RKO (cell line): ENCODE data around the gene ZNF606.
"Not testable (repeated sequence)": the region's sequence is repeated elsewhere in the genome, so short reads cannot be mapped to it uniquely, and the experiment has no call there.

Experiments
- DNase-seq: peaks from one replicate; pipeline ENCODE4 v3.0.0-alpha.2; 2016; ENCODE audit warnings: low spot score

Gene ZNF606

DNA sequence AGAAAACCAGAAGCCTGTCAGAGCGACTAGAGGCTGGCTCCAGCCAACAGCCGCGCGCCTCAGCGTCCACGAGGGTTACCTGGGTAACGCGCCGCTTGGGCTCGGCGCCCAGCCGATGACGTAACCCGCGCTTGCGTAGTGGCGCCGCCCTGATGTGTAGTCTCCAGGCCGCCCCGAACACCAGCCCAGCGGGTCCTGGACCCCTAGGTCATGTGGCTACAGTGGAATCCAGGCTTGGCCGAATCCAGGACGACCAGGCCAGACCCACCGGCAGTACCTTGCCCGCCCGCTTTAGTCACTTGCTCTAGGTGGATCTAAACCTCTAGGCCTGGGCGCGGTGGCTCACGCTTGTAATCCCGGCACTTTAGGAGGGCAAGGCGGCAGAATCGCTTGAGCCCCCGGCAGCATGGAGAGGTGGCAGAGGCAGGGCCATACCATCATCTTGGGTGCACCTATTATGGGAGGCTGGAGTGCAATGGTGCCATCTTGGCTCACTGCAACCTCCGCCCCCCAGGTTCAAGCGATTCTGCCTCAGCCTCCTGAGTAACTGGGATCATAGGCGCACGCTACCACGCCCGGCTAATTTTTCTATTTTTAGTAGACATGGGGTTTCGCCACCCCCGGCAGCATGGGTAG lies 7.2 kb upstream of the ZNF606 start:
- DNase-seq = no peak

DNA sequence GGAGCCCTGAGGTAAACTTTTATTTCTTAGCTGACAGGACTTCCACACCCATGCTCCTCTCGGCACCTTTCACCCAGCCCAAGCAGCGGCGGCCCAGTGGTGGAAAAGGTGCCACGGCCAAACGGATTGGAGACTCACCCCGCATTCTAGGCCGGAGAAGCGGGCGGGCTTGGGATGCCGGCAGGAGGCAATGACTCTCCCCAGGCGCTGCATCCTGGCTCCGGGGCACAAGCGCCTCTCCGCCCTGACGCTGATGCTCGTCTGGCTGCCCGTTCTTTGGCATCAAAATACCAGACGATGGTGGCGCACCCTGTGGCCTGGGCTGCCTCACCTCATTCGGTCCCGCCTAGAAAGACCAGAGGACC lies 6.7 kb upstream of the ZNF606 start:
- no peak for DNase-seq

DNA sequence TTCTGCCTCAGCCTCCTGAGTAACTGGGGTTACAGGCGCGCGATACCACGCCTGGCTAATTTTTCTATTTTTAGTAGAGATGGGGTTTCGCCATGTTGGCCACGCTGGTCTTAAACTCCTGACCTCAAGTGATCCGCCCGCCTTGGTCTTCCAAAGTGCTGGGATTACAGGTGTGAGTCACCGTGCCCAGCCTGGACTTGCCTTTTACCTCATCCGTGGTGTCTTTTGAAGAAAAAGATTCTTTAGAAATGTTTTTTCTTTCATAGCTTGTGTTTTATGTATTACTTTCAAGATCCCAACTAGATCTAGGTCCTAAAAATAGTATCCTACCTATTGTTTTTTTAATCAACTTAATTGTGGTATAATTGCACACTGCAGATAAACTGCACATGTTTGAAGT lies 6.3 kb upstream of the ZNF606 start:
- DNase-seq = not testable (repeated sequence)

DNA sequence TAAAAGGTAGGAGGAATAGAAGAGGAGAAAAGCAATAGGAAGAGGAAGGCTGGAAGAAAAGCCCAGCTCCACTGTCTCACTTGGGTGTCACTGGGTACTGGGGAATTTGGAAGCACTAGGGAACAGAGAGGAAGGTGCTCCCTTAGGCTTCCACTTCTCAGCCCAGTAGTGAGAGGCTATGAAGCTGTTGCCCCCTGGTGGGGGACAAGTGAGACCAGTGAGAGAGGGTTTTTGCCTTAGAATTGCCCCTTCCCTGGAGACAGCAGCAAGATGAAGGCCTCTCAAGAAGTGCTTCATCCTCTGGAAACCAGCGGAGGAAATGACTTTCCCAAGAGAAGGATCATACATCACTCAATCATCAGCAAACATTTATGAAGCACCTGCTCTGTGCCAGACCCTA lies 4.7 kb upstream of the ZNF606 start:
- peak; percentile 50 for DNase-seq

DNA sequence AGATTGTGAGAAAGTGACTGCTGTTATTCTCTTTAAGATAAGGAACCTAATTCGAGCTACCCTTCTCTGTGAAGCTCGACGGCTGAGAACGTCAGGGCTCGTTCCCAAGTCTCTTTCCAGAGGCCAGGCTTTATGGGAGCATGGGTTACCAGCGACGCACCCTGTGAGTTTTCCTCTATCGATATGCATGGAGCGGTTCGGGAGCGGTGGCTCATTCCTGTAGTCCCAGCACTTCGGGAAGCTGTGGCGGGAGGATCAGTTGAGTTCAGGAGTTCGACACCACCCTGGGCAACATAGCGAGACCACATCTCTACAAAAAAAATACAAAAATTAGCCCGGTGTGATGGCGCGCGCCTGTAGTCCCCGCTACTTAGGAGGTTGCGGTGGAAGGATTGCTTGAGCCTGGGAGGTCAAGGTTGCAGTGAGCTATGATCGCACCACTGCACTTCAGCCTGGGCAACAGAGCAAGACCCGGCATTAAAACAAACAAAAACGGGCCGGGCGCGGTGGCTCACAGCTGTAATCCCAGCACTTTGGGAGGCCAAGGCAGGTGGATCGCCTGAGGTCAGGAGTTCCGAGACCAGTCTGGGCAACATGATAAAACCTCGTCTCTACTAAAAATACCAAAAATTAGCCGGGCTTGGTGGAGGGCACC lies 681 bp upstream of the ZNF606 start:
- no peak for DNase-seq

DNA sequence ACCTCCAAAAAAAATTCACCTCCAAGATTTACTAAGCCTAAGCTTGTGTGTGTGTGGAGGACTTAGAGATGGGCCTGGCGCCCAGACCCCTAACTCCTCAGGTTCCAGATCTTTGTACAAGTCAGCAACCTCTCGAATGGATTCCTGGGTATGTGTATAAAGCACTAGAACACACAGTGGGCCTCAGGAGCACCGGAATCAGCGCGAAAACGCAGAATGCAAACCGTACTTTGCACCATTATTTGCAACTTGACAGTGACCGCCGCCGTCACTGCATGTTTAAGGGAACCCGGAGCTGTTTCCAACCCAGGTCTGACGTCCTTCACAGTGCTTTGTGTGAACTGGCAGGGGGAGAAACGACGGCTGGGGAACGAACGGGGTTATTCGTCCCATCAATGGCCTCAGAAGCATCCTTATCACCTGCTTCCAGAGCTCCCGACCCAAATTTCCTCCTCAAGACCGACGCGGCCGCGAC lies 688 bp downstream of the ZNF606 start:
- no peak for DNase-seq

DNA sequence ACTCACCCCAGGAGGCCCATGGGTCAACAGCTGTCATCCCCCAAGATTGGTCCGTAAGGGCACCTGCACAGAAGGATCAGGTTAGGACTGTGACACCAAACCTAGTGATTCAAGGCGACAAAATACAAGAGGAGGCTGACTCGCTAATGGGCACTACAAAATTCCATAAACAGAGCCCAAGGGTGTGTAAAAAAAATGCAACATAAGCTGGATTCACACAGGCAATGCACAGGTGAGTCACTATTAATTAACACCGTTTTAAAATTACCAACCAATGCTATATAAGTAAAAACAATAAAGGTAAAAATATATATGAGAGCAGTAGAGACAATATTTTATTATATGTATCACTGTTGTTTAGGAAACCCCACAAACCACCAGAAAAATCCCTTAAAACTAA lies 1.9 kb downstream of the ZNF606 start:
- DNase-seq = no peak

DNA sequence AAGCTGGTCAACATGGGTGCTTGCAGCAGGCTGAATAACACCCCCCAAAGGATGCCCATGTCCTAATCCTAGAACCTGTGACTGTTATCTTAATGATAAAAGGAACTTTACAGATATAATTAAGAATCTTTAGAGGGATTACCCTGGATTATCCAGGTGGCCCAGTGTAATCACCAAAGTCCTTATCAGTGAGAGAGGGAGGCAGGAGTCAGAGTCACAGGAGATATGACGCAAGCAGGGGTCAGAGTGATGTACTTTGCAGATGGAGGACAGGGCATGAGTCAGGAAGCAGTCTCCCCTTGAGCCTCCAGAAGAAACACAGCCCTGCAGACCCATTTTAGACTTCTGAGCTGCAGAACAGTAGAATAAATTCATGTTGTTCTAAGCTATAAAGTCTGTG lies 9.8 kb downstream of the ZNF606 start:
- DNase-seq = no peak

DNA sequence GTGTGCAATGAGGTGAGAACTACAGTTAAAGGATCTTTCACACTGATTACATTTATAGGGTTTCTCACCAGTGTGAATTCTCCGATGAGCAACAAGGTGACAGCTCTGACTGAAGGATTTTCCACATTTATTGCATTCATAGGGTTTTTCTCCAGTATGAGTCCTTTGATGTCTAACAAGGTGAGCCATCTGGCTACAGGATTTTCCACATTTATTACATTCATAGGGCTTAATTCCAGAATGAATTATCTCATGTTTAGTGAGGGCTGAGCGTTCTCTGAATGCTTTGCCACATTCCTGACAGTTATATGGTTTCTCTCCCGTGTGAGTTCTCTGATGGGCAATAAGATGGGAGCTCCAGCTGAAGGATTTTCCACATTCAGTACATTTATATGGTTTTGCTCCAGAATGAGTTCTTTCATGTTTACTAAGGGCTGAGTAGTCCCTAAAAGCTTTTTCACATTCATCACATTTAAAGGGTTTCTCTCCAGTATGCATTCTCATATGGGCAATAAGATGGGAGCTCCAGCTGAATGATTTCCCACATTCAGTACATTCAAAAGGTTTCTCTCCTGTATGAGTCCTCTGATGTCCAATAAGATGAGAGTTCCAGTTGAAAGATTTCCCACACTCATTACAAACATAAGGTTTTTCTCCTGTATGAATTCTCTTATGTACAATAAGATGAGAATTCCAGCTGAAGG lies 23.9 kb downstream of the ZNF606 start:
- DNase-seq = no peak

DNA sequence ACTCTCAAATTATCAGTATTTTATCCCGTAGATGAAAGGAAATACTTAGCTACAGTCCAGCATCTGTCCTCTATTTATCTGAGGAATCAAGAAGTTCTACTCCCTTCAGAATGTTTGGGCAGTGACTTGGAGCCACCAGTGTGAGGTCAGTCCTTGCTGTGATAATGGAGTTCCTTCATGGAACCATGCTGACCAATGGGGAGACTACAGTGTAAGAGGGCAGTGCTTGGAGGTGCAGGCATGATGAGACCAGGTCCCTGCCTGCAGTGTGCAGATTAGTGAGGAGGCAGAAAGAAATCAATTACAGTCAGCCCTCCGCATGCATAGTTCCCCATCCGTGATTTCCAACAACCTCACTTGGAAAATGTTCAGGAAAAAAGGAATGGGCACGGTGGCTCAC lies 28.2 kb downstream of the ZNF606 start, which contains the start of gene C19orf18:
Gene C19orf18, minus strand, starts transcription at position 101 of the 400 bp plus-strand sequence. CDS start 102 bp downstream, outside the sequence.
- no peak for DNase-seq

DNA sequence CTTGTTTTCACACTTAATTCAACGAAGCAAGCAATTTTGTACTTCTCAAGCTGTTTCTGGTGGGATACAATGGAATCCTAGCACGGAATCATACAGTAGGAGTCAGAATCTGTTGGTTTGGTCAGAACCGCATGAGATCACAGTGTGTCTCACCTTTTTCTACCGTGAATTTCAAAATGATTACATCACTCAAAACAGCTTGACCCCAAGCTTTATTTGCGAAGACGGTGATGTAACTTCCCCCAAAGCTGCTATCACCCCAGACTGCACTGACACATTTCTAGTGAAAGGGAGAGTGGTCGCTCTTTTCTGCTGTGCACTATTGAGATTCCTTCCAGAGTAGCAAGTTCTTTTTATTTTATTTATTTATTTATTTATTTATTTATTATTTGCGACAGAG lies 37.9 kb downstream of the ZNF606 start:
- no peak for DNase-seq

DNA sequence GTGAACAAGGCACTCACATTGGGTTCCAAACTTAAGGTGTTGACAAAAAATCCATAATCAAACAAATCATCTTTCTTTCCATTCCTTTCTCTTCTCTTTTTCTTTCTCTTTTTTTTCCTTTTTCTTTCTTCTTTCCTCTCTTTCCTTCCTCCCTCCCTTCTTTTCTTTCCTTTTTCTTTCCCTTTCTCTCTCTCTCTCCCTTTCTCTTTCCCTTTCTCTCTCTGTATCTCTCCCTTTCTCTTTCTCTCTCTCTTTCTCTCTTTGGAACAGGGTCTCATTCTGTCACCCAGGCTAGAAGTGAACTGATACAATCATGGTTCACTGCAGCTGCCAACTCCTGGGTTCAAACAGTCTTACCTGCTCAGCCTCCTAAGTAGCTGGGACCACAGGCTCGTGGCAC lies 40.8 kb downstream of the ZNF606 start:
- no peak for DNase-seq

DNA sequence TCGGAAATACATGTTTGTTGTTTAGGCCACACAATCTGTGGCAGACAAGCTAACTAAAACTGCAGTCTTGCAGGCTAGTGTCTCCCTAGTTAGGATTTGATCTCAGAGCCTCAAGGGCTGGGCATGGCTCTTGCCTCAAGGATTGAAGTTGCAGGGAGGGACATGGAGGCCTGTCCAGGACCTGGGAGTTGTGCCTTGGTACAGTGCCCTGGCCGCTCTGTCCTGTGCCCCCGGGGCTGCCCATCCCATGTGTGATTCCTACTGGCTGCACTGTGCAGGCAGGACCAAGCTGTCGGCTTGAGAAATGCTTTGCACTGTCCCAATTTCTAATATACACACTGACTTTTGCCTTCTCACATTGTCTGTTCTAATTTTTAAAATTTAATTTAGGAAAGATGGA lies 47.6 kb downstream of the ZNF606 start:
- no peak for DNase-seq

DNA sequence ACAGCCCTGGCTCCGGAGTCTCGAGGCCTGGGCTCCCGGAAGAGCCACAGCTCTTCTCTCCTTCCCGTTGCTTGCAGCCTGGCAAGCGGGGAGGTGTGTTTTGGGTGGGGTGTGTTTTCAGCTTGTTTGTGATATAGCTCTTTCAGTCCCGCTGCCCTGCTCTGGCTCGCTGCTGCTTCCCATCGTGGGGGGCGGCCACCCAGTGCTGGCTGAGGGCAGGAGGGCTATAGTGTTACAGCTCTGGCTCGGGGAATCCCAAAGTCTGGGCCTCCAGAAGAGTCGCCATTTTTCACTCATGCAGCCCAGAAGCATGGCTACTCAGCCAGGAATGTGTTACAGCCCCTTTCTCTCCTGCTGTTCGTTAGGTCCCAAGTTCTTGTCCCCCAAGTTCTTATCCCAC lies 52.9 kb downstream of the ZNF606 start:
- no peak for DNase-seq

DNA sequence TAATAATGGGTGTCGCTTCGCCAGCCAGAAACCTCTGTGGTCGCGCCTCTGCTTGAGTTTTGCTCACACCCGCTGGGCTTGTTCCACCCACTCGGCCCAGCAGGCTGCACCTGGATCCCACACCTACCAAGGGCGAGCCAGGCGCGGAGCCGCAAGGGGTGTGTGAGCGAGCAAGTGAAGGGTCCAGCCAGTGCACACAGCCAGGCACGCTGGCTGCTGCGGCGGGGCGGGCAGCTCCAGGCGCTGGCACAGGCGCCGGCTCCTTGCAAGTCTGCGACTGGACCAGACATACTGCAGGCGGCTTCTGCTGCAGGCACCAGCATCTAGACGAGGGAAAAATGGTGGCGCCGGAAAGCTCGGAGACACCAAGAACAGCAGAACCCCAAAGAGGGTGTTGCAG lies 53.3 kb downstream of the ZNF606 start:
- DNase-seq = no peak

DNA sequence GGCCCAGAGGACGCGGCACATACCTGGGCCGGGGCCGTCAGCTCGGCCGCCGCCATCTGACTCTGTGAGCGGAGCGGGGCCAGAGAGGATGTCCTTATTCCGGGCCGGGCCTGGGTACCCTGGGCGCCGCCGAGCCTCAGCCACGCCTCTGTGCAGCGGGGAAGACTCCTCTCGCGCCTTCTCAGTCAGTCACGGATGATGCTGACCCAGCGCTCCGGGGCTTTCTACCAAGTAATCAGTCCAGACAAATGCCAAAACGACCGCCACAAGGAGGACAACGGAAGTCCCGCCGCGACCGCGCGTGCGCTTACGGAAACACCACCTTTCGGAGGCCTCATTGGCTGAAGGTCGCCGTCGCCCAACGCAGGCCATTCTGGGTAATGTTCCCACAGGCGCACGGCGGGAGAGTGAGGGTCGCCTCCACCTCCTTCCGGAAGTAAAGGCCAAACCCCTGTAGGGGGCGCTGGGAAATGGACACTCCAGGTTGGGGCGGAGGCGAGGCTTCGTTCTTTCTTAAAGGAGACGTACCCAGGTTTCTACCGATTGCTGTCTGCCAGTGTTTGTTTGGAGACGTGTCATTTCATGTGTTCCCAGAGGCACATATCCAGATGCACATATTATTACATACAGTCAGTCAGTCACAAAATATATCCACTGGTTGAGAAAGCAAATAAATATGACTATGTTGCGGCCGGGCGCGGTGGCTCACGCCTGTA lies 55.0 kb downstream of the ZNF606 start, which contains the start of gene ZNF256:
Gene ZNF256, minus strand, starts transcription at position 288 of the 716 bp plus-strand sequence. Its CDS starts 232 bp downstream, at position 56.
- DNase-seq = no peak

DNA sequence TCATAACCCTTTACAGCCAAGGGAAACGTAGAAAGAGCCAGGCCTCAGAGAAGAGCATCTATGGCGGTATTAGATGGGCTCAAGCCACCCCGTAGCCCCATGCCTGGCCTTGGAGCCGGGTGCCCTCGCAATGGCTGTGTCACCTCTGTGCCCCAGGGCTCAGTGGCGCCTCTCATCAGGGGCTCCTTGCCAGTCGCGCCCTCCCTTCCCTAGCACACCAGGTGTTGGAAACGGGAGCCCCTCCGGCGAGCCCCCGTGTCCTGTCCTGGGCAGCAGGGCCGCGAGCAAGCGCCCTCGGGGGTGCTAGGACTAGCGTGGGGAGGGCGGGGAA lies 55.6 kb downstream of the ZNF606 start:
- no peak for DNase-seq

DNA sequence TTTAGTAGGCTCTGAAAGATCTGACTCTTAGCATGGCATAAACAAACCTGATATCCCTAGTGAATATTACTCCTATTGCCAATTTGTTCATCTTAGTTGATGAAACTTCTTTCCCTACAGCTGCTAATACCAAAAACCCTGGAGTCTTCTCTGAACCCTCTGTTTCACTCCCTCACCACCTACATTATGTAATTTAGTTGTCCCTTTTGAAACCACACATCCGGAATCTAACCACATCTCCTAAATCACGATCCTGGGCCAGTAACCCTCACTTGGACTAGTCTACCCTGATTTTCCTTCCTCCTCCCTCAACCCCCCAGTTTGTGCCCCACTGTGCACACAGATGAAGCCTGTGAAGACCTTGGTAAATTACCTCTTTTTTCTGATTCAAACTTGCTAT lies 56.3 kb downstream of the ZNF606 start:
- DNase-seq = no peak

DNA sequence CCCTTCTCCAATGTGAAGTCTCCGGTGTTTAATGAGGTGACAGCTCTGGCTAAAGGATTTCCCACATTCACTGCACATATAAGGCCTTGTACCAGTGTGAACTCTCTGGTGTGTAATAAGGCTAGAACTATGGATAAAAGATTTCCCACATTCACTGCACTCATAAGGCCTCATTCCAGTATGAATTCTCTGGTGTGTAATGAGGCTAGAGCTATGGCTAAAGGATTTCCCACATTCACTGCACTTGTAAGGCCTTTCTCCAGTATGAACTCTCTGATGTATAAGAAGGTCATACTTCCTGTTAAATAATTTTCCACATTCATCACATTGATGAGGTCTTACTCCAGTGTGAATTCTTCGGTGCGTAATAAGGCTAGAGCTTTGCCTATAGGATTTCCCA lies 61.0 kb downstream of the ZNF606 start:
- DNase-seq = no peak

DNA sequence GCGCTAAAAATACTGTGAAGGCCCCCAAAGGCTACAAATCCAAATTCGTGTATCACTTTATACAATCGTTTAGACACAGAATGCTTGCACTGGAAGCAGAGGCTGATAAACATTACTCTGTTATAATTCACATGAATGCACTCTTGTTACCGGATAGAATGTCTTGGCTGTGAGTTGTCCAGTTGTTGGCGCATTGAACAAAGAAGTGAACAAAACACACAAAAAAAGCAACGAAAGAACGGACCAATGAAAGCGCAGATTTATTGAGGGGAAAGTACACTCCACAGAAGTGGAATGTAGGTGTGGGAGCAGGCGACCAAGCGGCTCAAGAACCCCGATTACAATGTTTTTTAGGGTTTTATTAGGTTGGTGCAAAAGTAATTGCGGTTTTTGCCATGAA lies 66.9 kb downstream of the ZNF606 start:
- DNase-seq = no peak

DNA sequence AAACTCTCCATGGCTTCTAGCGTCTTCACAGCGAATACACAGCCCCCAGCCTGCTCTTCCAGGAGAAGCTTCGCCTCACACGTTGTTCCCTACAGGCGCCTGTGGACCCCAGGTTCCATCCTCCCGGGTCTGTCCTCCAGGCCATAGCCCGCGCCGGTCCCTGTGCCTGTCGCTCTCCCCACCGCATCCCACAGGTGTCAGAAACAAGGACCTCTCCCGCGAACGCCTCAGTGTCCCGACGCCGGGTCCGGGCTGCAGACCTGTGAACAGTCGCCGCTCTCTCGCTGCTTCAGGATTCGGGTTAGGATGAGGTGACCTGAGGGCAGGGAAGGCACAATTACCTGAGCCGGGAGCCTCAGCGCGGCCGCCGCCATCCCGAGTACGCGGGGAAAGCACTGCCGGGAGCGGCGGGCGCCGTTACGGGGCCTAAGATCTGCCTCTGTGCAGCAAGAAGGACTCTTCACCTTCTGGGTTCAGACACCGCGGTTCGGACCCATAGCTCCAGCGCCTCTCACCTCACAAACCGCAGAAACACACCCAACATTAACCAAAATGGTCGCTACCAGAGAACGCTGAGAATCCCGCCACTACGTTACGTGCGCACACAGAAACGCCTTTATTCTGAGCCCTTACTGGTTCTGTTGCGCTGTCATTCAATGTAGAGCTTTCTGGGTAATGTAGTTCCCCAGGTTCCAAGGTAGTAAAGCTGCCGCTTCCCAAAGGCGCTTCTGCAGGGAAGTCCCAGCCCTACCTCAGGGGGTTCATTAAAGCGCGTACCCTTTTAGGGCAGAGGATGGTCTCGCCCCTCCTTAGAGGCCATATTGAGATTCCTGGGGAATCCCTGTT lies 67.6 kb downstream of the ZNF606 start, which contains the start of gene ZNF418:
Gene ZNF418, minus strand, starts transcription at position 583 of the 846 bp plus-strand sequence. CDS start 1,580 bp downstream, outside the sequence.
- DNase-seq = no peak

DNA sequence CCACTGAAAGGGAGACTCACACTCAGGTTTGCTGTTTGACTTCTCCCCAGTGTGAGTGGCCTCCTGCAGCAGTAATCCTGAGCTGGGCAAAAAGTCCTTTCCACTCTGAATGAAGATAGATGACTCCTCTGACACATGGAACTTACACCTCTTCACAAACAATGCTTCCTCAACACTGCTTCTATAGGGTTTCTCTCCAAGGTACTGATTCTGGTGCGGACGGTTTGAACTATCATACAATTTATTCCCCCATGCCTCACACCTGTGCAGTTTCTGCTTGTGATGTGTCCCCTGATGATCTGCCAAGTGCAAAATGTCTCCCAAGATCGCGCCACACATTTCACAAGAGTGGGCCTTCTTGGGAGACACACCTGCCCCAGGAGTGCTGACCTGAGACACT lies 75.0 kb downstream of the ZNF606 start:
- no peak for DNase-seq
